Upper lobe of left lung (tissue), 6 donors: ENCODE measurements around the gene ACACB. TPM values are rescaled to one million over a fixed set of nuclear protein-coding genes. Genes with fewer than 3 reads are reported as not detected.

Experiments used
- ATAC-seq, 2 donors: fragments of 200-7000 bp; cut with Tn5 transposase; one replicate each; pipeline ENCODE4 v1.9.1; 2022; ENCODE audit warnings: mild to moderate bottlenecking in 2 of 2, moderate library complexity in 2 of 2; ENCODE audit not compliant: low FRiP score in 2 of 2
- DNase-seq, 2 donors: peaks; one replicate each; pipeline ENCODE4 v3.0.0-alpha.2; 2019 to 2020
- H3K27ac ChIP-seq, 4 donors: fragments of 200-600 bp; sonication (generic); one replicate each; pipeline ENCODE4 v1.5.1; 2016 to 2019
- H3K27me3 ChIP-seq, 4 donors: fragments of 200-600 bp; sonication (generic); one replicate each; pipeline ENCODE4 v1.5.1; 2017 to 2019
- H3K36me3 ChIP-seq, 4 donors: fragments of 200-600 bp; sonication (generic); one replicate each; pipeline ENCODE4 v1.5.1; 2016 to 2019
- H3K4me1 ChIP-seq, 4 donors: fragments of 200-600 bp; sonication (generic); one replicate each; pipeline ENCODE4 v1.5.1; 2018 to 2019
- H3K4me3 ChIP-seq, 4 donors: fragments of 200-600 bp; sonication (generic); one replicate each; pipeline ENCODE4 v1.5.1; 2017 to 2019; ENCODE audit warnings: mild to moderate bottlenecking in 2 of 4, moderate library complexity in 1 of 4
- H3K9me3 ChIP-seq, 4 donors: fragments of 200-600 bp; sonication (generic); one replicate each; pipeline ENCODE4 v1.5.1; 2018 to 2019
- EP300 ChIP-seq, 4 donors: sonication (generic); formaldehyde crosslinking; IDR thresholded peaks; one replicate each; pipeline ENCODE4 v1.5.1; 2017; ENCODE audit warnings: antibody characterized with exemption in 4 of 4, control low read depth in 2 of 4
- POLR2A ChIP-seq, 4 donors: fragments of 450-650 bp; IDR thresholded peaks; one replicate each; pipeline ENCODE4 v1.5.1; 2016 to 2017; ENCODE audit warnings: antibody characterized with exemption in 4 of 4, mild to moderate bottlenecking in 2 of 4
- POLR2AphosphoS5 ChIP-seq, 2 donors: sonication (generic); formaldehyde crosslinking; IDR thresholded peaks; one replicate each; pipeline ENCODE4 v1.5.1; 2017; ENCODE audit warnings: antibody characterized with exemption in 2 of 2
- WGBS, 2 donors: methylation state at CpG; one replicate each; pipeline ENCODE4 v1.1.5; 2017 to 2018; 5-methylcytosine and 5-hydroxymethylcytosine counted together
- total RNA-seq, 6 donors: library from RNA; depleted of rRNA in 4 of 6; stranded (reverse); fragments of >200 nt in 4 of 6; gene quantifications; one replicate each; pipeline versions ENCODE4 v1.1.0 to v1.2.1, GENCODE V29; 2016 to 2021
- TF ChIP-seq, protein P1 (sequence below), 6 experiments: fragments of 450-650 bp in 4 of 6; fragments of 200-600 bp in 2 of 6; sonication (generic) in 2 of 6; IDR thresholded peaks; one replicate each; pipeline ENCODE4 v1.5.1; 2016 to 2019; ENCODE audit warnings: antibody characterized with exemption in 6 of 6
- donor health status: DM: no; HTN: no; CAD: no; lungs with moderate emphysema.
- donor health status: DM: no; HTN: yes; CAD: no; lungs with severe emphysema.

Gene ACACB
- total RNA-seq, 6 donors from 2014 or later = 26.3 to 202 (median 36.3) TPM

- Histone ChIP-seq H3K27ac (no peak overlapping the region), H3K4me3 (no peak overlapping the region), H3K27me3 (no peaks in the 10 kb centered on the region), H3K9me3 (no peaks in the 10 kb centered on the region), H3K4me1 (peaks cover 0 to 5% (median 1%) of the 10 kb centered on the region in 4 donors), H3K36me3 (no peaks in the 10 kb centered on the region)
- 82 to 94% methylated on average over 6 to 10 of the region's 10 CpGs for WGBS, 2 donors
- TF ChIP-seq, protein P1, sequence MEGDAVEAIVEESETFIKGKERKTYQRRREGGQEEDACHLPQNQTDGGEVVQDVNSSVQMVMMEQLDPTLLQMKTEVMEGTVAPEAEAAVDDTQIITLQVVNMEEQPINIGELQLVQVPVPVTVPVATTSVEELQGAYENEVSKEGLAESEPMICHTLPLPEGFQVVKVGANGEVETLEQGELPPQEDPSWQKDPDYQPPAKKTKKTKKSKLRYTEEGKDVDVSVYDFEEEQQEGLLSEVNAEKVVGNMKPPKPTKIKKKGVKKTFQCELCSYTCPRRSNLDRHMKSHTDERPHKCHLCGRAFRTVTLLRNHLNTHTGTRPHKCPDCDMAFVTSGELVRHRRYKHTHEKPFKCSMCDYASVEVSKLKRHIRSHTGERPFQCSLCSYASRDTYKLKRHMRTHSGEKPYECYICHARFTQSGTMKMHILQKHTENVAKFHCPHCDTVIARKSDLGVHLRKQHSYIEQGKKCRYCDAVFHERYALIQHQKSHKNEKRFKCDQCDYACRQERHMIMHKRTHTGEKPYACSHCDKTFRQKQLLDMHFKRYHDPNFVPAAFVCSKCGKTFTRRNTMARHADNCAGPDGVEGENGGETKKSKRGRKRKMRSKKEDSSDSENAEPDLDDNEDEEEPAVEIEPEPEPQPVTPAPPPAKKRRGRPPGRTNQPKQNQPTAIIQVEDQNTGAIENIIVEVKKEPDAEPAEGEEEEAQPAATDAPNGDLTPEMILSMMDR (IDR thresholded peaks at IDR 0.05) = no peak
- ATAC-seq (no peak), DNase-seq (no peak)
Observed at GRCh38 chr12:109278912-109279311, 162.5 kb downstream of the ACACB start.

DNA sequence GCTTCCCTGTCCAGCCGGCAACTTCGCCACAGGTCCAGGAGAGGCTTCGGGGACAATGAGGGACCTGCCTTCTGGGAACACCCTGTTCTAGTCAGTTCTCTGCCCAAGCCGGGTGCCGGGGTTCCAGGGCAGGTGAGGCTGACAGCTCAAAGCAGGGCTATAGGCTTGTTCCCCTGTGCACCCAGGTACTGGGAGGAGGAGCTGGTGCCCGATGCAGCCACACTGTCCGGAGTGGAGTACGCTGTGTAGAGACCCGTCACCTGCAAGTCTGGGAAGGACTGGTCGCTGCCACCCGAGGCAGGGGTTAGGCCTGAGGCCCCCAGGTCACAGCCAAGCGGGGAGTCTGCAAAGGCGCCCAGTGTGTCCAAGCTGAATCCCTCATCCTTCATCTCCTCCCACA lies 163.1 kb downstream of the ACACB start:
- WGBS, 2 donors = 96 to 97% methylated on average over 4 to 9 of the region's 13 CpGs
- Histone ChIP-seq H3K4me1 (peaks cover 0 to 5% (median 1%) of the 10 kb centered on the region in 4 donors), H3K4me3 (no peak overlapping the region), H3K9me3 (no peaks in the 10 kb centered on the region), H3K36me3 (no peaks in the 10 kb centered on the region), H3K27me3 (no peaks in the 10 kb centered on the region), H3K27ac (no peak overlapping the region)
- DNase-seq (no peak), ATAC-seq (peak in 1 of 2 donors; percentile 40)
- TF ChIP-seq POLR2A (IDR thresholded peaks at IDR 0.05) (no peak), POLR2AphosphoS5 (IDR thresholded peaks at IDR 0.05) (no peak), EP300 (IDR thresholded peaks at IDR 0.05) (no peak)
- TF ChIP-seq, protein P1 (IDR thresholded peaks at IDR 0.05) = no peak

- Histone ChIP-seq H3K4me3 (no peak overlapping the region), H3K9me3 (no peaks in the 10 kb centered on the region), H3K27ac (no peak overlapping the region), H3K27me3 (no peaks in the 10 kb centered on the region), H3K36me3 (no peaks in the 10 kb centered on the region), H3K4me1 (peaks cover 0 to 5% (median 1%) of the 10 kb centered on the region in 4 donors)
- ATAC-seq (peak in 1 of 2 donors; percentile 20), DNase-seq (peak in 1 of 2 donors; percentile 71)
- 88 to 96% methylated on average over 5 to 16 of the region's 17 CpGs for WGBS, 2 donors
- TF ChIP-seq POLR2A (IDR thresholded peaks at IDR 0.05) (no peak), POLR2AphosphoS5 (IDR thresholded peaks at IDR 0.05) (no peak)
- TF ChIP-seq, protein P1 (IDR thresholded peaks at IDR 0.05) = no peak
Observed at GRCh38 chr12:109281452-109281851, 165.1 kb downstream of the ACACB start.

DNA sequence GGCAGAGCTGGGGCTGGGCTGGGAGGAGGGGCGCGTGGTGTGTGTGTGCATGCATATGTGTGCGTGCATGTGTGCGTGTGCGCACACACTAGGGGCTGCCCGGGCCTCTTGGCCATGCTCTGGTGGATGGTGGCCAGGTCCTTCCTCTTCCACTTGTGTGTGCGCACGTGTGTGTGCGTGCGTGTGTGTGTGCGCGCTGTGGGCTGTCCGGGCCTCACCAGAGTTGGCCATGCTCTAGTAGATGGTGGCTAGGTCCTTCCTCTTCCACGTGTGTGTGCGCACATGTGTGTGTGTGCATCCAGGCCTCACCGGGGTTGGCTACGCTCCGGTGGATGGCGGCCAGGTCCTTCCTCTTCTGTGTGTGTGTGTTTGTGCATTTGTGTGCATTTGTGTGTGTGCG lies 168.0 kb downstream of the ACACB start:
- H3K27ac ChIP-seq = no peak overlapping the region
- no peak for TF ChIP-seq POLR2A (IDR thresholded peaks at IDR 0.05)
- no peak for TF ChIP-seq EP300 (IDR thresholded peaks at IDR 0.05)
- TF ChIP-seq, protein P1 (IDR thresholded peaks at IDR 0.05) = no peak
- TF ChIP-seq POLR2AphosphoS5 (IDR thresholded peaks at IDR 0.05) = no peak
- peak in 1 of 2 donors; percentile 15 for ATAC-seq
- no peak overlapping the region for H3K4me3 ChIP-seq
- WGBS, 2 donors = 90 to 94% methylated on average over 14 to 20 of the region's 20 CpGs
- H3K9me3 ChIP-seq = no peaks in the 10 kb centered on the region
- H3K36me3 ChIP-seq = no peaks in the 10 kb centered on the region
- no peaks in the 10 kb centered on the region for H3K27me3 ChIP-seq
- DNase-seq = no peak
- H3K4me1 ChIP-seq = no peaks in the 10 kb centered on the region

- Histone ChIP-seq H3K4me1 (peaks cover 0 to 1% (median 0%) of the 10 kb centered on the region in 4 donors), H3K27ac (no peak overlapping the region), H3K4me3 (no peak overlapping the region), H3K27me3 (no peaks in the 10 kb centered on the region), H3K36me3 (no peaks in the 10 kb centered on the region), H3K9me3 (no peaks in the 10 kb centered on the region)
- ATAC-seq (no peak), DNase-seq (no peak)
- TF ChIP-seq, protein P1 (IDR thresholded peaks at IDR 0.05) = no peak
- TF ChIP-seq POLR2A (IDR thresholded peaks at IDR 0.05) (no peak), POLR2AphosphoS5 (IDR thresholded peaks at IDR 0.05) (no peak), EP300 (IDR thresholded peaks at IDR 0.05) (no peak)
Observed at GRCh38 chr12:109286252-109286651, 169.9 kb downstream of the ACACB start.
